HCT116 (cell line): ENCODE measurements around the gene SNRNP25. TPM values are rescaled to one million over a fixed set of nuclear protein-coding genes. Genes with fewer than 3 reads are reported as not detected.
"Not testable (repeated sequence)": the region's sequence is repeated elsewhere in the genome, so short reads cannot be mapped to it uniquely, and the experiment has no call there.

Experiments
- ATAC-seq: fragments of 200-7000 bp; cut with Tn5 transposase; 2 replicates; pipeline ENCODE4 v1.9.1; 2020; ENCODE audit warnings: mild to moderate bottlenecking, moderate library complexity
- BruUV-seq: library from RNA; stranded (reverse); fragments of 400-500 nt; replicated peaks from 2 replicates; lab custom pipeline; 2021; lab: Mats Ljungman, UMichigan
- CTCF ChIA-PET: fragments of 300-600 bp; sonication (Branson Sonifier 250); formaldehyde crosslinking; loops from one replicate; lab custom pipeline; 2021; ENCODE audit warnings: antibody characterized with exemption; lab: Charles Lee
- POLR2A ChIA-PET: fragments of 300-600, 350-600 bp; sonication (Branson Sonifier 250); formaldehyde crosslinking; loops from one replicate; lab custom pipeline; 2021; ENCODE audit warnings: antibody characterized with exemption; lab: Charles Lee
- RAD21 ChIA-PET, 2 experiments: fragments of 300-600 bp; sonication (Branson Sonifier 250); formaldehyde crosslinking; loops; one replicate each; lab custom pipeline; 2023; ENCODE audit warnings: low total read pairs in 2 of 2; ENCODE audit not compliant: uncharacterized antibody in 2 of 2, unreplicated experiment in 2 of 2, low non-redundant PET in 1 of 2; lab: Charles Lee
- DNase-seq: peaks from one replicate; pipeline ENCODE4 v3.0.0-alpha.2; 2010; ENCODE audit warnings: low read depth, low spot score
- H2AFZ ChIP-seq: fragments of 200-600 bp; shearing (Covaris generic), sonication (generic); 2 replicates; pipeline ENCODE4 v1.6.1; 2017; ENCODE audit warnings: low read depth, mixed run types, mixed read lengths, antibody characterized with exemption, low read length; ENCODE audit not compliant: poor library complexity, severe bottlenecking
- H3K27ac ChIP-seq: 2 replicates; pipeline ENCODE4 v1.5.1; 2012; ENCODE audit warnings: low read depth, low read length
- H3K27me3 ChIP-seq: fragments of 200-600 bp; sonication (generic); 2 replicates; pipeline ENCODE4 v1.6.1; 2016; ENCODE audit warnings: mixed run types, low read length, mixed read lengths; ENCODE audit not compliant: insufficient read depth
- H3K36me3 ChIP-seq, 2 experiments: fragments of 200-500 bp in 1 of 2; fragments of 200-600 bp in 1 of 2; sonication (Bioruptor generic) in 1 of 2; sonication (generic) in 1 of 2; 2 replicates each; pipeline versions ENCODE4 v1.5.1 to v1.6.1; 2014 to 2016; ENCODE audit warnings: low read length in 2 of 2, inconsistent platforms in 1 of 2, mixed read lengths in 1 of 2, mixed run types in 1 of 2; ENCODE audit not compliant: insufficient read depth in 2 of 2, control insufficient read depth in 1 of 2
- H3K4me1 ChIP-seq, 2 experiments: fragments of 200-600 bp in 1 of 2; sonication (generic) in 1 of 2; 2 replicates each; pipeline versions ENCODE4 v1.5.1 to v1.6.1; 2012 to 2017; ENCODE audit warnings: low read length in 2 of 2, inconsistent platforms in 1 of 2, mild to moderate bottlenecking in 1 of 2, mixed read lengths in 1 of 2, mixed run types in 1 of 2, moderate library complexity in 1 of 2; ENCODE audit not compliant: insufficient read depth in 2 of 2, control insufficient read depth in 1 of 2
- H3K4me2 ChIP-seq: fragments of 200-600 bp; sonication (generic); 2 replicates; pipeline ENCODE4 v1.6.1; 2017; ENCODE audit warnings: mixed run types, low read length, mixed read lengths
- H3K4me3 ChIP-seq, 2 experiments: fragments of 200-600 bp in 1 of 2; sonication (generic) in 1 of 2; replicated peaks in 1 of 2; 2 replicates each; pipeline ENCODE4 v1.5.1; 2011 to 2016; ENCODE audit warnings: low read length in 2 of 2, control low read depth in 1 of 2, low read depth in 1 of 2, mild to moderate bottlenecking in 1 of 2, mixed read lengths in 1 of 2, mixed run types in 1 of 2
- H3K79me2 ChIP-seq: fragments of 200-600 bp; sonication (generic); 2 replicates; pipeline ENCODE4 v1.6.1; 2017; ENCODE audit warnings: mild to moderate bottlenecking, mixed run types, low read length, moderate library complexity, mixed read lengths; ENCODE audit not compliant: insufficient read depth
- H3K9ac ChIP-seq: fragments of 200-600 bp; sonication (generic); 2 replicates; pipeline ENCODE4 v1.6.1; 2016; ENCODE audit warnings: low read length, mixed read lengths
- H3K9me2 ChIP-seq: fragments of 200-600 bp; sonication (generic), shearing (Covaris generic); 2 replicates; pipeline ENCODE4 v1.6.1; 2017; ENCODE audit warnings: mixed run types, mild to moderate bottlenecking, moderate library complexity; ENCODE audit not compliant: insufficient read depth
- H3K9me3 ChIP-seq, 2 experiments: fragments of 200-500 bp in 1 of 2; fragments of 200-600 bp in 1 of 2; sonication (Bioruptor generic) in 1 of 2; sonication (generic) in 1 of 2; 2 replicates each; pipeline ENCODE4 v1.6.1; 2014 to 2017; ENCODE audit warnings: low read length in 2 of 2, mixed read lengths in 2 of 2, inconsistent platforms in 1 of 2, low read depth in 1 of 2, mild to moderate bottlenecking in 1 of 2, mixed run types in 1 of 2, moderate library complexity in 1 of 2; ENCODE audit not compliant: control insufficient read depth in 1 of 2, insufficient read depth in 1 of 2
- H4K20me1 ChIP-seq: fragments of 200-600 bp; sonication (generic), shearing (Covaris generic); 2 replicates; pipeline ENCODE4 v1.6.1; 2017; ENCODE audit warnings: mixed run types, mild to moderate bottlenecking, moderate library complexity; ENCODE audit not compliant: insufficient read depth
- ATF3 ChIP-seq: IDR thresholded peaks from 2 replicates; pipeline ENCODE4 v1.6.1; 2012
- CEBPB ChIP-seq: IDR thresholded peaks from 2 replicates; pipeline ENCODE4 v1.6.1; 2012; ENCODE audit warnings: low read depth
- CTCF ChIP-seq, 3 experiments: fragments of 200-600 bp in 1 of 3; sonication (generic) in 1 of 3; IDR thresholded peaks in 2 of 3; conservative IDR thresholded peaks in 1 of 3; 2 replicates each; pipeline ENCODE4 v1.5.1; 2012 to 2017; ENCODE audit warnings: low read depth in 2 of 3, low read length in 2 of 3, antibody characterized with exemption in 1 of 3, borderline replicate concordance in 1 of 3, control low read depth in 1 of 3, mild to moderate bottlenecking in 1 of 3, mixed read lengths in 1 of 3, mixed run types in 1 of 3, moderate library complexity in 1 of 3; ENCODE audit not compliant: insufficient read depth in 1 of 3
- EGR1 ChIP-seq: IDR thresholded peaks from 2 replicates; pipeline ENCODE4 v1.6.1; 2012; ENCODE audit warnings: low read depth
- EZH2phosphoT487 ChIP-seq: fragments of 200-600 bp; IDR thresholded peaks from 2 replicates; pipeline ENCODE4 v1.6.1; 2018; ENCODE audit warnings: antibody characterized with exemption, borderline replicate concordance
- FOSL1 ChIP-seq: IDR thresholded peaks from 2 replicates; pipeline ENCODE4 v1.6.1; 2012; ENCODE audit warnings: low read depth
- JUND ChIP-seq: IDR thresholded peaks from 2 replicates; pipeline ENCODE4 v1.6.1; 2012
- POLR2A ChIP-seq: IDR thresholded peaks from 2 replicates; pipeline ENCODE4 v1.7.0; 2011; ENCODE audit warnings: borderline replicate concordance; ENCODE audit not compliant: insufficient read depth, insufficient read length; ENCODE audit errors: extremely low read depth
- POLR2AphosphoS5 ChIP-seq: IDR thresholded peaks from 2 replicates; pipeline ENCODE4 v1.6.1; 2011; ENCODE audit warnings: mild to moderate bottlenecking, low read depth, low read length, moderate library complexity
- REST ChIP-seq: IDR thresholded peaks from 2 replicates; pipeline ENCODE4 v1.6.1; 2012; ENCODE audit warnings: low read depth
- TCF7L2 ChIP-seq: IDR thresholded peaks from 2 replicates; pipeline ENCODE4 v1.7.0; 2011; ENCODE audit warnings: borderline replicate concordance, inconsistent platforms; ENCODE audit not compliant: insufficient read depth, insufficient read length; ENCODE audit errors: extremely low read depth
- YY1 ChIP-seq: IDR thresholded peaks from 2 replicates; pipeline ENCODE4 v1.6.1; 2011; ENCODE audit warnings: low read length, low read depth, moderate library complexity, mild to moderate bottlenecking; ENCODE audit not compliant: insufficient replicate concordance; ENCODE audit errors: extremely low read depth
- intact Hi-C: fragments of 100-400 bp; cut with micrococcal nuclease; formaldehyde crosslinking; loops from 2 replicates; pipeline ENCODE4 v1.10.0; 2022
- total RNA-seq: library from RNA; stranded (reverse); gene quantifications from one replicate; pipeline ENCODE4 v1.2.1, GENCODE V29; 2021; ENCODE audit not compliant: unreplicated experiment

The SNRNP25 gene
- total RNA-seq, 1 experiment from 2014 or later, result 24.5 TPM

- BruUV-seq, H3K4me2 ChIP-seq, H3K9me3 ChIP-seq, DNase-seq, H3K27ac ChIP-seq, H4K20me1 ChIP-seq, CTCF ChIA-PET, H3K27me3 ChIP-seq, H3K9me2 ChIP-seq, ATAC-seq, H3K36me3 ChIP-seq, H3K4me3 ChIP-seq, intact Hi-C loops, H2AFZ ChIP-seq, H3K9ac ChIP-seq, POLR2A ChIA-PET, H3K4me1 ChIP-seq, RAD21 ChIA-PET, H3K79me2 ChIP-seq: not testable (repeated sequence)
Measured at GRCh38 chr16:38206-38605, 15.4 kb upstream of the SNRNP25 start.

- Histone ChIP-seq H3K79me2 (no peaks in the 10 kb centered on the region), H4K20me1 (no peaks in the 10 kb centered on the region), H3K4me2 (no peak overlapping the region), H3K9ac (no peak overlapping the region), H3K27ac (no peak overlapping the region; the same call in 1 of the 2 replicates), H3K4me1 (peaks cover 0 to 7% of the 10 kb centered on the region in 2 experiments; a peak in 1 of 4 replicates), H3K9me3 (no peaks in the 10 kb centered on the region), H3K36me3 (no peaks in the 10 kb centered on the region; a peak in 1 of 4 replicates), H3K4me3 (no peak overlapping the region), H2AFZ (no peak overlapping the region), H3K9me2 (no peaks in the 10 kb centered on the region), H3K27me3 (no peaks in the 10 kb centered on the region)
- no TSS peak for BruUV-seq
- ChIA-PET POLR2A (no interaction called here), RAD21 (no interaction called here), CTCF (no interaction called here)
- intact Hi-C loops, result no loop called here
- DNase-seq (no peak), ATAC-seq (peak; percentile 58)
- TF ChIP-seq POLR2AphosphoS5 (no peak), FOSL1 (no peak), JUND (no peak), EGR1 (no peak), YY1 (no peak), TCF7L2 (no peak), POLR2A (no peak), CTCF (IDR thresholded peaks at IDR 0.05 in 2 of 3, conservative IDR thresholded peaks at IDR 0.05 in 1 of 3; ENCODE audit: borderline replicate concordance in 1 of 3, insufficient read depth in 1 of 3, low read depth in 2 of 3, low read length in 2 of 3) (no peak), CEBPB (peak; percentile 50), EZH2phosphoT487 (no peak), ATF3 (no peak), REST (no peak)
Measured at GRCh38 chr16:38941-39892, 14.4 kb upstream of the SNRNP25 start.
